ENCODE measurements around the gene PCNT.
"Not testable (repeated sequence)": the region's sequence is repeated elsewhere in the genome, so short reads cannot be mapped to it uniquely, and the experiment has no call there.

PCNT gene

GRCh38 chr21:46361935-46362334 lies 38.0 kb downstream of the PCNT start:
- no peak for DNase-seq (ENCODE audit: low spot score)

GRCh38 chr21:46362946-46363345 lies 39.0 kb downstream of the PCNT start:
- DNase-seq (ENCODE audit: low spot score), result no peak

- DNase-seq (ENCODE audit: low spot score), result no peak
Measured at GRCh38 chr21:46363698-46364097, 39.7 kb downstream of the PCNT start.

- DNase-seq (ENCODE audit: low spot score), result no peak
Measured at GRCh38 chr21:46366091-46366490, 42.1 kb downstream of the PCNT start.

GRCh38 chr21:46366561-46366960 lies 42.6 kb downstream of the PCNT start:
- DNase-seq (ENCODE audit: low spot score), result no peak

GRCh38 chr21:46366966-46367365 lies 43.0 kb downstream of the PCNT start:
- no peak for DNase-seq (ENCODE audit: low spot score)

GRCh38 chr21:46368533-46369285 lies 44.8 kb downstream of the PCNT start:
- no peak for DNase-seq (ENCODE audit: low spot score)

- DNase-seq (ENCODE audit: low spot score), result no peak
Measured at GRCh38 chr21:46369520-46370235, 45.7 kb downstream of the PCNT start.

- DNase-seq (ENCODE audit: low spot score), result no peak
Measured at GRCh38 chr21:46371204-46372013, 47.5 kb downstream of the PCNT start.

- DNase-seq (ENCODE audit: low spot score), result no peak
Measured at GRCh38 chr21:46372014-46372485, 48.1 kb downstream of the PCNT start.

- DNase-seq (ENCODE audit: low spot score), result not testable (repeated sequence)
Measured at GRCh38 chr21:46372947-46373346, 49.0 kb downstream of the PCNT start.

GRCh38 chr21:46374761-46375389 lies 50.9 kb downstream of the PCNT start:
- no peak for DNase-seq (ENCODE audit: low spot score)

GRCh38 chr21:46375560-46376230 lies 51.7 kb downstream of the PCNT start:
- no peak for DNase-seq (ENCODE audit: low spot score)

- no peak for DNase-seq (ENCODE audit: low spot score)
Measured at GRCh38 chr21:46376231-46376628, 52.3 kb downstream of the PCNT start.

- no peak for DNase-seq (ENCODE audit: low spot score)
Measured at GRCh38 chr21:46376856-46377453, 53.0 kb downstream of the PCNT start.

- DNase-seq (ENCODE audit: low spot score), result no peak
Measured at GRCh38 chr21:46377789-46378188, 53.8 kb downstream of the PCNT start.

- no peak for DNase-seq (ENCODE audit: low spot score)
Measured at GRCh38 chr21:46379105-46379504, 55.1 kb downstream of the PCNT start.

- DNase-seq (ENCODE audit: low spot score), result no peak
Measured at GRCh38 chr21:46379691-46380090, 55.7 kb downstream of the PCNT start.

- no peak for DNase-seq (ENCODE audit: low spot score)
Measured at GRCh38 chr21:46381541-46381940, 57.6 kb downstream of the PCNT start.

GRCh38 chr21:46384556-46384955 lies 60.6 kb downstream of the PCNT start:
- no peak for DNase-seq (ENCODE audit: low spot score)

Data from globus pallidus (tissue), 1 donor.